HG03039 (cell line): ENCODE results near the gene ZFHX3.

Source experiments
- ATAC-seq: cut with Tn5 transposase; IDR thresholded peaks from one replicate; pipeline ENCODE4 v1.9.1; 2021; ENCODE audit warnings: mild to moderate bottlenecking, moderate library complexity; ENCODE audit not compliant: unreplicated experiment

ZFHX3 gene

GRCh38 chr16:72978212-72978611 lies 69.7 kb downstream of the ZFHX3 start:
- no peak for ATAC-seq

GRCh38 chr16:72977127-72977526 lies 70.8 kb downstream of the ZFHX3 start:
- no peak for ATAC-seq

GRCh38 chr16:72976438-72977064 lies 71.4 kb downstream of the ZFHX3 start:
- no peak for ATAC-seq

- no peak for ATAC-seq
Observed at GRCh38 chr16:72975809-72976437, 72.0 kb downstream of the ZFHX3 start.

- ATAC-seq, result no peak
Observed at GRCh38 chr16:72974142-72974769, 73.7 kb downstream of the ZFHX3 start.

- no peak for ATAC-seq
Observed at GRCh38 chr16:72972878-72973571, 74.9 kb downstream of the ZFHX3 start.

GRCh38 chr16:72971370-72971769 lies 76.6 kb downstream of the ZFHX3 start:
- no peak for ATAC-seq

GRCh38 chr16:72970656-72971055 lies 77.3 kb downstream of the ZFHX3 start:
- ATAC-seq, result no peak

- ATAC-seq, result no peak
Observed at GRCh38 chr16:72969812-72970211, 78.1 kb downstream of the ZFHX3 start.

- ATAC-seq, result no peak
Observed at GRCh38 chr16:72969146-72969545, 78.8 kb downstream of the ZFHX3 start.

GRCh38 chr16:72967941-72968340 lies 80.0 kb downstream of the ZFHX3 start:
- ATAC-seq, result no peak

GRCh38 chr16:72963533-72964315 lies 84.2 kb downstream of the ZFHX3 start:
- no peak for ATAC-seq

GRCh38 chr16:72962347-72962746 lies 85.6 kb downstream of the ZFHX3 start:
- ATAC-seq, result no peak

GRCh38 chr16:72961863-72962262 lies 86.1 kb downstream of the ZFHX3 start:
- no peak for ATAC-seq

- no peak for ATAC-seq
Observed at GRCh38 chr16:72961115-72961832, 86.7 kb downstream of the ZFHX3 start.

GRCh38 chr16:72960101-72960500 lies 87.8 kb downstream of the ZFHX3 start:
- no peak for ATAC-seq

GRCh38 chr16:72959301-72959996 lies 88.5 kb downstream of the ZFHX3 start:
- ATAC-seq, result no peak

GRCh38 chr16:72958522-72959076 lies 89.3 kb downstream of the ZFHX3 start:
- no peak for ATAC-seq
